Measurements from ENCODE around the gene FGB.
"Not testable (repeated sequence)": the region's sequence is repeated elsewhere in the genome, so short reads cannot be mapped to it uniquely, and the experiment has no call there.

The FGB gene

GRCh38 chr4:154579927-154580326 is 17.1 kb downstream of the FGB start:
- Mint-ChIP-seq H3K27me3 (peaks cover 31% of the 10 kb centered on the region), H3K4me1 (ENCODE audit: low read depth) (no peaks in the 10 kb centered on the region), H3K36me3 (ENCODE audit: low read depth) (no peaks in the 10 kb centered on the region), H3K9me3 (no peaks in the 10 kb centered on the region), H3K27ac (no peak overlapping the region), H3K4me3 (no peak overlapping the region)
- DNase-seq: no peak

- no peak overlapping the region for H3K4me3 Mint-ChIP-seq
- H3K27me3 Mint-ChIP-seq: peaks cover 30% of the 10 kb centered on the region
- H3K36me3 Mint-ChIP-seq (ENCODE audit: low read depth): no peaks in the 10 kb centered on the region
- H3K4me1 Mint-ChIP-seq (ENCODE audit: low read depth): no peaks in the 10 kb centered on the region
- H3K27ac Mint-ChIP-seq: no peak overlapping the region
- no peaks in the 10 kb centered on the region for H3K9me3 Mint-ChIP-seq
- DNase-seq: no peak
Observed at GRCh38 chr4:154582723-154583122, 19.9 kb downstream of the FGB start.

- Mint-ChIP-seq H3K27me3 (peaks cover 25% of the 10 kb centered on the region), H3K4me1 (ENCODE audit: low read depth) (no peaks in the 10 kb centered on the region)
- DNase-seq: no peak
Observed at GRCh38 chr4:154583230-154583629, 20.4 kb downstream of the FGB start.

GRCh38 chr4:154583677-154584076 is 20.9 kb downstream of the FGB start:
- Mint-ChIP-seq H3K36me3 (ENCODE audit: low read depth) (no peaks in the 10 kb centered on the region), H3K4me1 (ENCODE audit: low read depth) (no peaks in the 10 kb centered on the region), H3K27ac (no peak overlapping the region), H3K27me3 (peaks cover 24% of the 10 kb centered on the region), H3K9me3 (no peaks in the 10 kb centered on the region), H3K4me3 (no peak overlapping the region)
- no peak for DNase-seq

More at GRCh38 chr4:154583230-154583629, 20.4 kb downstream of the FGB start:
- no peak overlapping the region for H3K4me3 Mint-ChIP-seq
- H3K27ac Mint-ChIP-seq: no peak overlapping the region
- no peaks in the 10 kb centered on the region for H3K9me3 Mint-ChIP-seq
- H3K36me3 Mint-ChIP-seq (ENCODE audit: low read depth): no peaks in the 10 kb centered on the region

GRCh38 chr4:154584259-154584658 is 21.4 kb downstream of the FGB start:
- Mint-ChIP-seq H3K36me3 (ENCODE audit: low read depth) (no peaks in the 10 kb centered on the region), H3K27ac (no peak overlapping the region), H3K4me1 (ENCODE audit: low read depth) (no peaks in the 10 kb centered on the region), H3K4me3 (no peak overlapping the region), H3K9me3 (no peaks in the 10 kb centered on the region), H3K27me3 (peaks cover 20% of the 10 kb centered on the region)
- no peak for DNase-seq

GRCh38 chr4:154585369-154586018 is 22.7 kb downstream of the FGB start:
- no peaks in the 10 kb centered on the region for H3K9me3 Mint-ChIP-seq
- H3K36me3 Mint-ChIP-seq (ENCODE audit: low read depth): no peaks in the 10 kb centered on the region
- H3K4me3 Mint-ChIP-seq: no peak overlapping the region
- no peak for DNase-seq
- no peaks in the 10 kb centered on the region for H3K4me1 Mint-ChIP-seq (ENCODE audit: low read depth)
- H3K27me3 Mint-ChIP-seq: peaks cover 25% of the 10 kb centered on the region
- H3K27ac Mint-ChIP-seq: no peak overlapping the region

- no peak overlapping the region for H3K4me3 Mint-ChIP-seq
- H3K4me1 Mint-ChIP-seq (ENCODE audit: low read depth): no peaks in the 10 kb centered on the region
- H3K36me3 Mint-ChIP-seq (ENCODE audit: low read depth): no peaks in the 10 kb centered on the region
- H3K27me3 Mint-ChIP-seq: peaks cover 28% of the 10 kb centered on the region
- H3K9me3 Mint-ChIP-seq: no peaks in the 10 kb centered on the region
- DNase-seq: no peak
- no peak overlapping the region for H3K27ac Mint-ChIP-seq
Observed at GRCh38 chr4:154586296-154587033, 23.7 kb downstream of the FGB start.

GRCh38 chr4:154588198-154588597 is 25.4 kb downstream of the FGB start:
- Mint-ChIP-seq H3K36me3 (ENCODE audit: low read depth) (no peaks in the 10 kb centered on the region), H3K9me3 (no peaks in the 10 kb centered on the region), H3K27ac (no peak overlapping the region), H3K4me3 (no peak overlapping the region), H3K4me1 (ENCODE audit: low read depth) (no peaks in the 10 kb centered on the region), H3K27me3 (peaks cover 30% of the 10 kb centered on the region)
- DNase-seq: no peak

GRCh38 chr4:154589296-154590197 is 26.7 kb downstream of the FGB start:
- DNase-seq: no peak
- Mint-ChIP-seq H3K4me1 (ENCODE audit: low read depth) (no peaks in the 10 kb centered on the region), H3K27ac (no peak overlapping the region), H3K4me3 (no peak overlapping the region), H3K36me3 (ENCODE audit: low read depth) (no peaks in the 10 kb centered on the region), H3K27me3 (peaks cover 33% of the 10 kb centered on the region), H3K9me3 (no peaks in the 10 kb centered on the region)

GRCh38 chr4:154590329-154591006 is 27.7 kb downstream of the FGB start, which contains the start of gene FGA:
Gene FGA (minus strand): TSS chr4:154590742. CDS start chr4:154590687, 55 bp downstream.
- Mint-ChIP-seq H3K27ac (no peak within 1 kb of the TSS), H3K9me3 (no peaks in the 10 kb centered on the region), H3K27me3 (peaks cover 32% of the 10 kb centered on the region), H3K36me3 (ENCODE audit: low read depth) (no peaks in the 10 kb centered on the region), H3K4me1 (ENCODE audit: low read depth) (no peaks in the 10 kb centered on the region), H3K4me3 (no peak within 1 kb of the TSS)
- no peak for DNase-seq

GRCh38 chr4:154591890-154592289 is 29.1 kb downstream of the FGB start:
- H3K36me3 Mint-ChIP-seq (ENCODE audit: low read depth): no peaks in the 10 kb centered on the region
- H3K4me1 Mint-ChIP-seq (ENCODE audit: low read depth): no peaks in the 10 kb centered on the region
- no peak overlapping the region for H3K4me3 Mint-ChIP-seq
- no peak overlapping the region for H3K27ac Mint-ChIP-seq
- peaks cover 25% of the 10 kb centered on the region for H3K27me3 Mint-ChIP-seq
- DNase-seq: no peak
- H3K9me3 Mint-ChIP-seq: no peaks in the 10 kb centered on the region

GRCh38 chr4:154593868-154594267 is 31.1 kb downstream of the FGB start:
- Mint-ChIP-seq H3K27ac (no peak overlapping the region), H3K4me1 (ENCODE audit: low read depth) (no peaks in the 10 kb centered on the region), H3K9me3 (no peaks in the 10 kb centered on the region), H3K4me3 (no peak overlapping the region), H3K27me3 (peaks cover 27% of the 10 kb centered on the region), H3K36me3 (ENCODE audit: low read depth) (no peaks in the 10 kb centered on the region)
- DNase-seq: no peak

GRCh38 chr4:154594343-154594742 is 31.5 kb downstream of the FGB start:
- DNase-seq; H3K36me3 Mint-ChIP-seq (ENCODE audit: low read depth); H3K4me1 Mint-ChIP-seq (ENCODE audit: low read depth); H3K27ac Mint-ChIP-seq; H3K4me3 Mint-ChIP-seq; H3K9me3 Mint-ChIP-seq: not testable (repeated sequence)
- H3K27me3 Mint-ChIP-seq: peaks cover 26% of the 10 kb centered on the region

- Mint-ChIP-seq H3K4me3 (no peak overlapping the region), H3K4me1 (ENCODE audit: low read depth) (peaks cover under 1% of the 10 kb centered on the region), H3K27me3 (peaks cover 20% of the 10 kb centered on the region), H3K36me3 (ENCODE audit: low read depth) (no peaks in the 10 kb centered on the region), H3K9me3 (no peaks in the 10 kb centered on the region), H3K27ac (no peak overlapping the region)
- DNase-seq: no peak
Observed at GRCh38 chr4:154595807-154596206, 33.0 kb downstream of the FGB start.

All from activated T-cell treated with anti-CD3 and anti-CD28 coated beads, Interleukin-2, amount 50 U/mL, for 24 hours (primary cell).